Body of pancreas (tissue), 4 donors: Measurements from ENCODE around the gene PKNOX2. TPM values are rescaled to one million over a fixed set of nuclear protein-coding genes. Genes with fewer than 3 reads are reported as not detected.

Source experiments
- ATAC-seq: fragments of 150-250 bp; one replicate; pipeline ENCODE4 v1.9.1; 2016
- DNase-seq, 4 donors: peaks; one replicate each; pipeline ENCODE4 v3.0.0-alpha.2; 2019
- H3K27ac ChIP-seq, 4 donors: fragments of 200-600 bp; sonication (generic); 1 replicate in 3 of 4; 2 replicates in 1 of 4; pipeline versions ENCODE4 v1.5.1 to v1.6.1; 2016 to 2019; ENCODE audit warnings: mild to moderate bottlenecking in 1 of 4, mixed read lengths in 1 of 4, moderate library complexity in 1 of 4
- H3K27me3 ChIP-seq, 2 donors: fragments of 200-600 bp; sonication (generic); one replicate each; pipeline ENCODE4 v1.6.0; 2016; ENCODE audit warnings: mild to moderate bottlenecking in 1 of 2
- H3K36me3 ChIP-seq, 2 donors: fragments of 200-600 bp; sonication (generic); replicated peaks in 1 of 2; 2 replicates each; pipeline ENCODE4 v1.5.1; 2016; ENCODE audit warnings: low read depth in 2 of 2; ENCODE audit not compliant: insufficient read depth in 1 of 2
- H3K4me1 ChIP-seq: fragments of 200-600 bp; sonication (generic); one replicate; pipeline ENCODE4 v1.6.0; 2016
- H3K4me3 ChIP-seq, 2 donors: fragments of 200-600 bp; sonication (generic); 1 replicate in 1 of 2; 2 replicates in 1 of 2; pipeline ENCODE4 v1.5.1; 2016 to 2019
- H3K9me3 ChIP-seq, 3 donors: fragments of 200-600 bp; sonication (generic); 1 replicate in 2 of 3; 2 replicates in 1 of 3; pipeline ENCODE4 v1.5.1; 2016
- POLR2A ChIP-seq, 3 donors: fragments of 450-650 bp; IDR thresholded peaks; one replicate each; pipeline ENCODE4 v1.6.1; 2016; ENCODE audit warnings: antibody characterized with exemption in 3 of 3, mild to moderate bottlenecking in 2 of 3
- WGBS, 2 donors: methylation state at CpG; one replicate each; pipeline ENCODE4 v1.1.5; 2017; 5-methylcytosine and 5-hydroxymethylcytosine counted together
- intact Hi-C: fragments of 100-400 bp; cut with DNase I; formaldehyde crosslinking; loops from one replicate; pipeline ENCODE4 v1.15.1; 2023
- total RNA-seq, 2 donors: library from RNA; depleted of rRNA; stranded (reverse); fragments of >200 nt; gene quantifications; one replicate each; pipeline ENCODE4 v1.1.0, GENCODE V29; 2016
- TF ChIP-seq, protein P1 (sequence below), 7 experiments: fragments of 450-650 bp in 4 of 7; fragments of 200-600 bp in 3 of 7; sonication (generic) in 3 of 7; IDR thresholded peaks; one replicate each; pipeline ENCODE4 v1.5.1; 2016 to 2019; ENCODE audit warnings: antibody characterized with exemption in 7 of 7

PKNOX2 gene
- total RNA-seq, 2 donors from 2014 or later, result 4.2 to 4.9 TPM

DNA sequence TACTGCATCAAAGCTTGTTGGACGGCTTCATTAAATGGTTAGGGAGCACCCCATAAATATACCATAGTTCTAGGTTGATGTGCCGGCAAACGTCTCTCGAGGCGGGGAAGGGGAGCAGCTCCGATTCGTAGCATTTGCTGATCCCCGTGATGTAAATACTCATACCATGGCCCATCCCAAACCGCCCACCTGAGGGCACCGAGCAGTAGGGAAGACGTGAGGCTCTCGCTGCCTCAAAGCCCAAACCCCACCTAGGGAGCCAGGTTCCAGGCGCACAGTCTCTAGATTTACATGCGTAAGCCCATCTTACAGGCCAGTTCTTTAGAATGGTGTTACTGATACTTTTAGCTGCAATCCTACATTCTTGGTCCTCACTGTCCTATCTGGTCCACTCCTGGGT lies 207.5 kb downstream of the PKNOX2 start:
- no peak for ATAC-seq
- no peaks in the 10 kb centered on the region for H3K9me3 ChIP-seq
- TF ChIP-seq, protein P1, sequence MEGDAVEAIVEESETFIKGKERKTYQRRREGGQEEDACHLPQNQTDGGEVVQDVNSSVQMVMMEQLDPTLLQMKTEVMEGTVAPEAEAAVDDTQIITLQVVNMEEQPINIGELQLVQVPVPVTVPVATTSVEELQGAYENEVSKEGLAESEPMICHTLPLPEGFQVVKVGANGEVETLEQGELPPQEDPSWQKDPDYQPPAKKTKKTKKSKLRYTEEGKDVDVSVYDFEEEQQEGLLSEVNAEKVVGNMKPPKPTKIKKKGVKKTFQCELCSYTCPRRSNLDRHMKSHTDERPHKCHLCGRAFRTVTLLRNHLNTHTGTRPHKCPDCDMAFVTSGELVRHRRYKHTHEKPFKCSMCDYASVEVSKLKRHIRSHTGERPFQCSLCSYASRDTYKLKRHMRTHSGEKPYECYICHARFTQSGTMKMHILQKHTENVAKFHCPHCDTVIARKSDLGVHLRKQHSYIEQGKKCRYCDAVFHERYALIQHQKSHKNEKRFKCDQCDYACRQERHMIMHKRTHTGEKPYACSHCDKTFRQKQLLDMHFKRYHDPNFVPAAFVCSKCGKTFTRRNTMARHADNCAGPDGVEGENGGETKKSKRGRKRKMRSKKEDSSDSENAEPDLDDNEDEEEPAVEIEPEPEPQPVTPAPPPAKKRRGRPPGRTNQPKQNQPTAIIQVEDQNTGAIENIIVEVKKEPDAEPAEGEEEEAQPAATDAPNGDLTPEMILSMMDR (IDR thresholded peaks at IDR 0.05), result no peak
- TF ChIP-seq POLR2A (IDR thresholded peaks at IDR 0.05), result no peak
- intact Hi-C loops, result no loop called here
- no peak overlapping the region for H3K27ac ChIP-seq
- no peak for DNase-seq
- peaks cover 28% of the 10 kb centered on the region for H3K4me1 ChIP-seq
- WGBS, 2 donors, result 89 to 90% methylated on average over 14 of the region's 14 CpGs
- H3K4me3 ChIP-seq, result no peak overlapping the region
- no peaks in the 10 kb centered on the region for H3K27me3 ChIP-seq
- H3K36me3 ChIP-seq, result no peaks in the 10 kb centered on the region

DNA sequence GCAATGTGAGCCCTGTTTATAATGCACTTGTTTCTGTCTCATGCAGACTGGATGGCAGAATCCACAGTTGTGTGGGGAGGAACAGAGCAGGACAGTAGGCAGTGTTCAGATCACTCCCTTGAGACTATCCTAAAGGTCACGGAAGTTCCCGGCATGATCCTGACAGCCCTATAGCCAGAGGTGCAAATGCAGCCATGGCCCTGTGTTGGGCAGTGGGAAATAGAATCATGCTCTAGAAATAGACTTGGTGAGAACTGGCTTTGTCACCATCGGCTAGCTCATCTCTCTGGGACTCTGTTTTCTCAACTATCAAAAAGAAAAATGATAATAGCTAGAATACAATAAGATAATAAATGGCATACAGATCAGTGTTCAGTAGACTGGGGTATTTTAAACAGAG lies 208.4 kb downstream of the PKNOX2 start:
- DNase-seq (no peak), ATAC-seq (no peak)
- WGBS, 2 donors, result 84 to 85% methylated on average over 3 of the region's 3 CpGs
- no peaks in the 10 kb centered on the region for H3K9me3 ChIP-seq
- no peaks in the 10 kb centered on the region for H3K36me3 ChIP-seq
- H3K27ac ChIP-seq, result no peak overlapping the region
- TF ChIP-seq, protein P1 (IDR thresholded peaks at IDR 0.05), result no peak
- TF ChIP-seq POLR2A (IDR thresholded peaks at IDR 0.05), result no peak
- no peak overlapping the region for H3K4me3 ChIP-seq
- H3K27me3 ChIP-seq, result no peaks in the 10 kb centered on the region
- intact Hi-C loops, result no loop called here
- H3K4me1 ChIP-seq, result peaks cover 28% of the 10 kb centered on the region

DNA sequence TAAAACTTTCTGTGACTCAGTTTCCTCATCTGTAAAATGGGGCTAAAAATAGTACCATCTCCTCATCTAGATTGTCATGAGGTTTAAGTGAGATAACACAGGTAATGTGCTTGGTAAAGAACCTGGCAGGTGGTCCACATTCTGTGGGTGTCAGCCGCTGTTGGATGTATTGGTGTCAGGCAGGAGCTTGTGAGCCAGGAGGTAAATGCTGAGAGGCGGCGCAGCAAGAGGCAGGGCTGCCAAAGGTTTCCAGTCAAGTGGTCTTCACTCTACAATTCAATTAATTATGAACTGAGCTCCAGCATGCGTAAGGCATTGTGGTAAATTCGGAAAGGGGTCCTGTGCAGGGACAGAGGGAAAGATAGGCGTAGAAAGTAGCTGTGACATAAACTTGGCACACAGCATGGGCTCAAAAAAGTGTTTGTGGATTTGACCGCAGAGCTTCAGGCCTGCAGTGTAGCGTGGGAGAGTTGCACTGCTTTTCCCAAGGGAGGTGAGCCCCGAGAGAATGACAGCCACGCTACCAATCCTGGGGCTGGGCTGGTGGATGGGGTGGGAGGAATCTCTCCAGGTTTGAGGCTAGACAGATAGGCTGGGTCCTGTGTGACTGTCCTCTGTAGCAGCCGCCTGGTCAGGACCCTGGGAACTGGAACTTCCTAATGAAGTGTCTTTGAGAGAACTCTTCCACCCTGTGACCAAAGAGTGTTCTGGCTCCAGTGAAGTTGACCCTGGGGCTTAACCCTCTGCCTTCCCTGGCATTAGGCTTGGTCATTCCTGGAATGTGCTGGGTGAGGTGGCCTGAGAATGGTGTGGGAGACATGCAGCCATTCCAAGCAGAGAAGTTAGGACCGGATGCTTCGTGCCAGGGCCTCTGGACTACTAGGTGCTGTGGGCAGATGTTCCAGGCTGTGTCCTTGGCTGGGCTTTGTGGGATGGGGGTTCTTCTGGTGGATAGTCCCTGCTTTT lies 209.2 kb downstream of the PKNOX2 start:
- Histone ChIP-seq H3K27ac (peak overlapping the region in 2 of 4 donors; percentile 55 to 71), H3K36me3 (no peaks in the 10 kb centered on the region), H3K9me3 (no peaks in the 10 kb centered on the region), H3K27me3 (no peaks in the 10 kb centered on the region), H3K4me3 (no peak overlapping the region), H3K4me1 (peaks cover 28% of the 10 kb centered on the region)
- 63 to 73% methylated on average over 10 to 13 of the region's 13 CpGs for WGBS, 2 donors
- TF ChIP-seq POLR2A (IDR thresholded peaks at IDR 0.05), result no peak
- TF ChIP-seq, protein P1 (IDR thresholded peaks at IDR 0.05), result no peak
- ATAC-seq (peak; percentile 20), DNase-seq (no peak)
- intact Hi-C loops, result no loop called here

DNA sequence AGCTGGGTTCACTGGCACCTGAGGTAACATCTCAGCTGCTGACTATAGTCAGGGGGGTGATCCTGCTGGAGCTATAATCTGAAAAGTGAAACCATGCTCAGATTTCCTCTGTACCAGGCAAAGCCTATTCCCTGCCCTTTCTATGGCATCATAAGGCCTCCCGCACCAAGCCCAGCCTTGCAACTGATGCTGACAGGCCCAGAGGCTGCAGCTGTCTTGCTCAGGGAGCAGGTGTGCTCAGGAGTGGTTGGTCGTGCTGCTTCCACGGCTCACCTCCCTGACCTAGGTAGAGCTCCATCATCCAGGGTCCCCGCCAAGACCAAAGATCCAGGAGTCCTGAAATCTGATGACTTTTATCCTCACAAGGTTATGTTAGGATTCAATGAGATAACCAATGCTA lies 209.8 kb downstream of the PKNOX2 start:
- TF ChIP-seq, protein P1 (IDR thresholded peaks at IDR 0.05), result no peak
- TF ChIP-seq POLR2A (IDR thresholded peaks at IDR 0.05), result no peak
- no peaks in the 10 kb centered on the region for H3K27me3 ChIP-seq
- ATAC-seq, result no peak
- no peaks in the 10 kb centered on the region for H3K36me3 ChIP-seq
- H3K4me1 ChIP-seq, result peaks cover 28% of the 10 kb centered on the region
- no peak overlapping the region for H3K4me3 ChIP-seq
- no peaks in the 10 kb centered on the region for H3K9me3 ChIP-seq
- intact Hi-C loops, result no loop called here
- peak overlapping the region in 3 of 4 donors; percentile 43 to 71 (median 55) for H3K27ac ChIP-seq
- DNase-seq, result no peak
- 86% methylated on average over 3 to 4 of the region's 4 CpGs for WGBS, 2 donors
